GM19467 (cell line): ENCODE data around the gene DMD.

Source experiments
- ATAC-seq: cut with Tn5 transposase; IDR thresholded peaks from one replicate; pipeline ENCODE4 v1.9.1; 2021; ENCODE audit warnings: mild to moderate bottlenecking, moderate library complexity; ENCODE audit not compliant: unreplicated experiment

Gene DMD

GRCh38 chrX:31093639-31093975 is 2117.7 kb downstream of the DMD start:
- ATAC-seq, result no peak

- ATAC-seq, result no peak
These were observed 2118.2 kb downstream of the DMD start for GRCh38 chrX:31092970-31093638.

- no peak for ATAC-seq
These were observed 2118.9 kb downstream of the DMD start for GRCh38 chrX:31092476-31092875.

GRCh38 chrX:31091819-31092218 is 2119.5 kb downstream of the DMD start:
- no peak for ATAC-seq

GRCh38 chrX:31074522-31074921 is 2136.8 kb downstream of the DMD start:
- no peak for ATAC-seq

GRCh38 chrX:31071725-31072124 is 2139.6 kb downstream of the DMD start, which contains the start of gene FTHL17:
FTHL17 (minus strand) TSS chrX:31072041; CDS start chrX:31071953, 88 bp downstream.
- no peak for ATAC-seq

- no peak for ATAC-seq
These were observed 2140.1 kb downstream of the DMD start for GRCh38 chrX:31071262-31071661.

- ATAC-seq, result no peak
These were observed 2141.3 kb downstream of the DMD start for GRCh38 chrX:31070057-31070468.
